Esophagus squamous epithelium (tissue), 4 donors: ENCODE measurements around the gene CDHR3.

ENCODE experiments used
- CTCF ChIP-seq, 6 experiments: fragments of 450-650 bp in 4 of 6; fragments of 200-600 bp in 2 of 6; sonication (generic) in 2 of 6; IDR thresholded peaks; one replicate each; pipeline ENCODE4 v1.5.1; 2016 to 2019; ENCODE audit warnings: antibody characterized with exemption in 6 of 6, mild to moderate bottlenecking in 4 of 6, moderate library complexity in 4 of 6
- POLR2A ChIP-seq, 4 donors: fragments of 450-650 bp; IDR thresholded peaks; one replicate each; pipeline ENCODE4 v1.6.1; 2017; ENCODE audit warnings: antibody characterized with exemption in 4 of 4, mild to moderate bottlenecking in 4 of 4, moderate library complexity in 3 of 4

- TF ChIP-seq CTCF (IDR thresholded peaks at IDR 0.05) (no peak), POLR2A (IDR thresholded peaks at IDR 0.05) (no peak)
These were observed 104.6 kb downstream of the CDHR3 start for GRCh38 chr7:106067678-106068077.
